Nephron (organoid): ENCODE data around the gene RABL6.

Experiments used
- H3K27ac Mint-ChIP-seq, 3 experiments: 2 replicates each; pipeline ENCODE4 v1.8.0; 2020; ENCODE audit warnings: mixed read lengths in 3 of 3, mild to moderate bottlenecking in 2 of 3, moderate library complexity in 1 of 3
- H3K27me3 Mint-ChIP-seq: 2 replicates; pipeline ENCODE4 v1.8.0; 2021; ENCODE audit warnings: low read depth, mild to moderate bottlenecking, moderate library complexity, mixed read lengths
- H3K36me3 Mint-ChIP-seq: 2 replicates; pipeline ENCODE4 v1.8.0; 2020; ENCODE audit warnings: low read depth, mixed read lengths
- H3K4me1 Mint-ChIP-seq: 2 replicates; pipeline ENCODE4 v1.8.0; 2020; ENCODE audit warnings: mixed read lengths
- H3K4me3 Mint-ChIP-seq, 3 experiments: 2 replicates each; pipeline ENCODE4 v1.8.0; 2020; ENCODE audit warnings: mild to moderate bottlenecking in 3 of 3, mixed read lengths in 3 of 3, moderate library complexity in 2 of 3
- H3K9me3 Mint-ChIP-seq: 2 replicates; pipeline ENCODE4 v1.8.0; 2020; ENCODE audit warnings: mixed read lengths
- TF ChIP-seq, protein P1 (sequence below), 3 experiments: fragments of 200-600 bp; sonication (generic); IDR thresholded peaks; one replicate each; pipeline ENCODE4 v1.5.0; 2021; ENCODE audit warnings: antibody characterized with exemption in 3 of 3; ENCODE audit not compliant: unreplicated experiment in 3 of 3

The RABL6 gene

DNA sequence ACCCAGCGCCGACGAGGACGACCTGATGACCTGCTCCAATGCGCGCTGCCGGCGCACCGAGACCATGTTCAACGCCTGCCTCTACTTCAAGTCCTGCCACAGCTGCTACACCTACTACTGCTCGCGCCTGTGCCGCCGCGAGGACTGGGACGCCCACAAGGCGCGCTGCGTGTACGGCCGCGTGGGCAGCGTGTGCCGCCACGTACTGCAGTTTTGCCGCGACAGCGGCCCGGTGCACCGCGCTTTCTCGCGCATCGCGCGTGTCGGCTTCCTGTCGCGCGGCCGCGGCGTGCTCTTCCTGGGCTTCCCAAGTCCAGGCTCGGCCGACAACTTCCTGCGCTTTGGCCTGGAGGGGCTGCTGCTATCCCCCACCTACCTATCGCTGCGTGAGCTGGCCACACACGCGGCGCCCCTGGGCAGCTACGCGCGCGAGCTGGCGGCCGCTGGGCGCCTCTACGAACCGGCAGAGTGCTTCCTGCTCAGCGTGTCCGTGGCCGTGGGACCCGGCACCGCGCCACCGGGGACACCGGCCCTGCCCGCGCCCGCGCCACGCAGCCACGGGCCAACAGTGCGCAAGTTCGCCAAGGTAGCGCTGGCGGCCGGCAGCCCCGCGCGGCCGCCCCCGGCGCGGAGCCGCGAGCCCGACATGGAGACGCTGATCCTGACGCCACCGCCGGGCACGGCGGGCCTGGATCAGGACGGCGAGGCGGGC, 38.8 kb downstream of the RABL6 start:
- no peak overlapping the region for H3K4me3 Mint-ChIP-seq

DNA sequence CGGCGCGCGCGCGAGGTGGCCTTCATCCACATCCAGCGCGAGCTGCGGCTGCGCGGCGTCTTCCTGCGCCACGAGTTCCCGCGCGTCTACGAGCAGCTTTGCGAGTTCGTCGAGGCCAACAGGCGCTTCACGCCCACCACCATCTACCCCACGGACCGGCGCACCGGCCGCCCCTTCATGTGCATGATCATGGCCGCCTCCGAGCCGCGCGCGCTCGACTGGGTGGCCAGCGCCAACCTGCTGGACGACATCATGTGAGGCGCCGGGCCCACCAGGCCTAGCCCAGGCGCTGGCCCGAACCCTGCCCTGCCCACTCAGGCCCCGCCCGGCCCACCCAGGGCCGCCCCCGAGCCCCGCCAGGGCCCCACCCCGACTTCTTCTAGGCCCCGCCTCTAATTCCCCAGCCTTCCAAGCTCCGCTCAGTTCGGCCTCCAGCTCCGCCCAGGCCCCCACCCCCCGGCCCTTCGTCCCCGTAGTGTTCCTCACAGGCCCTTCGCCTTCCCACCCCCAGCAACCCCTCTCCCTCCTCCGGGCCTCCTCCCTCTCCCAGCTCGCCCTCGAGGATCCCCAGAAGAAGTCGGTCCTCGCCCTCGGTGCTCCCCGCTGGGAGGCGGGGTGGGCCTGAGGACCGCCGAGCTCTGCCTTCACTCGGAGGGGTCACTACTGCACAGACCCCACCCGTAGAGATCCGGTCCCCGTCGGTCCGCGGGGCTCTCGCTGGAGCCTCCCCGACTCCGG, 39.5 kb downstream of the RABL6 start:
- Mint-ChIP-seq H3K4me3 (peak overlapping the region; percentile 95 to 97 (median 96)), H3K27me3 (no peaks in the 10 kb centered on the region), H3K36me3 (no peaks in the 10 kb centered on the region), H3K9me3 (no peaks in the 10 kb centered on the region), H3K27ac (peak overlapping the region; percentile 94 to 97 (median 97)), H3K4me1 (peaks cover under 1% of the 10 kb centered on the region)
- TF ChIP-seq, protein P1, sequence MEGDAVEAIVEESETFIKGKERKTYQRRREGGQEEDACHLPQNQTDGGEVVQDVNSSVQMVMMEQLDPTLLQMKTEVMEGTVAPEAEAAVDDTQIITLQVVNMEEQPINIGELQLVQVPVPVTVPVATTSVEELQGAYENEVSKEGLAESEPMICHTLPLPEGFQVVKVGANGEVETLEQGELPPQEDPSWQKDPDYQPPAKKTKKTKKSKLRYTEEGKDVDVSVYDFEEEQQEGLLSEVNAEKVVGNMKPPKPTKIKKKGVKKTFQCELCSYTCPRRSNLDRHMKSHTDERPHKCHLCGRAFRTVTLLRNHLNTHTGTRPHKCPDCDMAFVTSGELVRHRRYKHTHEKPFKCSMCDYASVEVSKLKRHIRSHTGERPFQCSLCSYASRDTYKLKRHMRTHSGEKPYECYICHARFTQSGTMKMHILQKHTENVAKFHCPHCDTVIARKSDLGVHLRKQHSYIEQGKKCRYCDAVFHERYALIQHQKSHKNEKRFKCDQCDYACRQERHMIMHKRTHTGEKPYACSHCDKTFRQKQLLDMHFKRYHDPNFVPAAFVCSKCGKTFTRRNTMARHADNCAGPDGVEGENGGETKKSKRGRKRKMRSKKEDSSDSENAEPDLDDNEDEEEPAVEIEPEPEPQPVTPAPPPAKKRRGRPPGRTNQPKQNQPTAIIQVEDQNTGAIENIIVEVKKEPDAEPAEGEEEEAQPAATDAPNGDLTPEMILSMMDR (IDR thresholded peaks at IDR 0.05; ENCODE audit: unreplicated experiment in 3 of 3) = no peak

More for the DNA sequence above, 38.8 kb downstream of the RABL6 start:
- Mint-ChIP-seq H3K36me3 (no peaks in the 10 kb centered on the region), H3K4me1 (peaks cover 7% of the 10 kb centered on the region), H3K27me3 (no peaks in the 10 kb centered on the region), H3K27ac (peak overlapping the region in 2 of 3 experiments; percentile 97), H3K9me3 (no peaks in the 10 kb centered on the region)
- TF ChIP-seq, protein P1 (IDR thresholded peaks at IDR 0.05; ENCODE audit: unreplicated experiment in 3 of 3) = no peak

DNA sequence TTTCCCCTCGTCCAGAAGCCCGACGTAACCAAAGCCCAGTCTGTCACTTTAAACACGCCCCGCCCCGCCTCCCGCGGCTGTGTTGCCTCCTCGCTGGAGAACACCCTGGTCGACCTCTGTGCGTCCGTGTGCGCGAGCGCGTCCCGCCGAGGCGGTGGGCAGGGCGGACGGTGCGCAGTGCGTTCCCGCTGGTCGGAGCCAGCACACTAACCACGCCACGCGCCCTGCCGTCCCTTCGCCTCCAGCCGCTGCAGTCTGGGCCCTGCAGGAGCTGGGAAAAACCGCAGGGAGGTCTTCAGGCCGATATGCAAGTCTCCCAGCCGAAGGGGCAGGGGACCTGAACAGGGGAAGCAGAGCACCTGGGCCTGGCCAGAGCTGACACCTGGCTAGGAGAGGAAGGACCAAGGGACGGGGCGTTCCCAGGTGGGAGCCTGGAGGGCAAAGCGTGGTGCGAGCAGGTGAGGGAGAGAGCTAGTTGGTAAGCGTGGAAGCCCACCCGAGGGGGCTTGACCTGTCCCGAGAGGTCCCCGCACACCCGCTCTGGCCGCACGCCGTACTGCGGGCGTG, 40.2 kb downstream of the RABL6 start:
- H3K36me3 Mint-ChIP-seq = no peaks in the 10 kb centered on the region
- no peaks in the 10 kb centered on the region for H3K9me3 Mint-ChIP-seq
- peak overlapping the region; percentile 94 to 97 (median 97) for H3K27ac Mint-ChIP-seq
- TF ChIP-seq, protein P1 (IDR thresholded peaks at IDR 0.05; ENCODE audit: unreplicated experiment in 3 of 3) = no peak
- no peaks in the 10 kb centered on the region for H3K27me3 Mint-ChIP-seq
- no peaks in the 10 kb centered on the region for H3K4me1 Mint-ChIP-seq
- H3K4me3 Mint-ChIP-seq = peak overlapping the region; percentile 95 to 97 (median 96)

DNA sequence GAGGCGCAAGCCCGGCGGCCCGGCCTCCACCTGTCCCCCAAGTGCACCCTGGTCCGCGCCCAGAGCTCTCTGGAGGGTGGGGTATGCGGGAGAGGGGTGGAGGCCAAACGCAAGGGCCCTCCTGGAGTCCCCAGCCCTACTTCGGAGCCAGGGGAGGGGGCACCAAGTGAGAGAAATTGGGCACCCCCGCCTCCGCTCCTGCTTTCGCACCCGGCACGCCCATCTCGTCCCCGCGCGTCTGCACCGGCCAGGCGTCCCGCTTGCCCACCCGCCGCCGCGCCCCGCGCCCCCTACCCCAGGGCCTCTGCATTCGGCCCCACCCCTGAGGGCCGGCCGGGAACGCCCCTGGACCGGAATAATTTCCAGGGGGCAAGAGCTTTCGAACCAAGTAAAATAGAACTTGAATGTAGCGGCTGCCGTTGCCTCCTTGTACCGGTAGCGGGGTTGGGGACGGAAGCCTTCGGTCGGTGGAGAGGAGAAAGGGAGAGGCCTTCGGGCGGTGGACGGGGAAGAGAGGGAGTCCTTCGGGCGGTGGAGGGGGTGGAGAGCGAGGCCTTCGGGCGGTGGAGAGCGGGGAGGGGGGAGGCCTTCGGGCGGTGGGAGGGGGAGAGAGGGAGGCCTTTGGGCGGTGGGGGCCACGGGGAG, 40.8 kb downstream of the RABL6 start:
- no peaks in the 10 kb centered on the region for H3K4me1 Mint-ChIP-seq
- peak overlapping the region; percentile 94 to 98 (median 98) for H3K27ac Mint-ChIP-seq
- H3K4me3 Mint-ChIP-seq = peak overlapping the region; percentile 95 to 97 (median 96)
- no peaks in the 10 kb centered on the region for H3K27me3 Mint-ChIP-seq
- no peaks in the 10 kb centered on the region for H3K9me3 Mint-ChIP-seq
- TF ChIP-seq, protein P1 (IDR thresholded peaks at IDR 0.05; ENCODE audit: unreplicated experiment in 3 of 3) = peak in 1 of 3 experiments; percentile 10
- no peaks in the 10 kb centered on the region for H3K36me3 Mint-ChIP-seq

DNA sequence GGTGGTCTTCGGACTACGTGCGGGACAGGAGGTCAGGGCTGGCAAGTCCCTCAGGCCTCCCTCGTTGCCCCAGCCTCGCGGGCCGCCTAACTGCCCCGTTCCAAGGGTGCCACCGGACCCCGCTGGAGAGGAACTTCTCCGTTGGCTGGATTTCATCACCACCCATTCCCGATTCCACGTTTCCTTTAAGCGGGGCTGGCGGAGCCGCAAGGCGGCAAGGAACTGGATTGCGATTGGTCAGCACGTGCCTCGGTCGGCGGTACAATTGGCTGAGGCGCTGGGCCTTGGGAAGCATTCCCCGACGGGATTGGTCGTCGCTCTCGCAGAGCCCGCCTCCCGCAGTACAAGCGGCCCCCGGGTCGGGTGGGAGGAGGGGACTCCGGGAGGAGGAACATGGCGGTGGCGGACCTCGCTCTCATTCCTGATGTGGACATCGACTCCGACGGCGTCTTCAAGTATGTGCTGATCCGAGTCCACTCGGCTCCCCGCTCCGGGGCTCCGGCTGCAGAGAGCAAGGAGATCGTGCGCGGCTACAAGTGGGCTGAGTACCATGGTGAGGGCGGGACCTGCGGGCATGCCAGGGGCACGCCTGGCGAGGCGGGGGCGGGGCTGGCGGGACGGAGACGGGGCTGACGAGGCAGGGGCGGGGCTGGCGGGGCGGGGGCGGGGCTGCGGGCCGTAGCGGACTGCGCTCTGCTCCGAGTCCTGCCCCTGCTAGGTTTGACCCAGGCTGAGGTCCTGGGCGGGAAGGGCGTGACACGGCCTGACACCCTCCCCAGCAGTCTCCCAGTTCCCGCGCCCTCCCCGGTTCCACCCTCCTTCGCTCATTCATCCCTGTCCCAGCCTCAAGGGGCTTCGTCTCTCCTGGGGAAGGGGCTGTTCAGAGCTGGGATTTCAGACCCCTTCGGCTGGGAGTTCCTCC, 41.6 kb downstream of the RABL6 start, which contains the start of gene PHPT1:
PHPT1 (plus strand) TSS at position 372 of the 922 bp plus-strand sequence; CDS start at position 394, 22 bp downstream.
- TF ChIP-seq, protein P1 (IDR thresholded peaks at IDR 0.05; ENCODE audit: unreplicated experiment in 3 of 3) = no peak
- no peaks in the 10 kb centered on the region for H3K4me1 Mint-ChIP-seq
- H3K27ac Mint-ChIP-seq = peak within 1 kb of the TSS; percentile 94 to 98 (median 98)
- no peaks in the 10 kb centered on the region for H3K9me3 Mint-ChIP-seq
- peak within 1 kb of the TSS; percentile 95 to 97 (median 96) for H3K4me3 Mint-ChIP-seq
- H3K36me3 Mint-ChIP-seq = no peaks in the 10 kb centered on the region
- H3K27me3 Mint-ChIP-seq = no peaks in the 10 kb centered on the region
